Natural killer cell (primary cell): ENCODE results near the gene STK31. TPM values are rescaled to one million over a fixed set of nuclear protein-coding genes. Genes with fewer than 3 reads are reported as not detected.
"Not testable (repeated sequence)": the region's sequence is repeated elsewhere in the genome, so short reads cannot be mapped to it uniquely, and the experiment has no call there.

ENCODE experiments used
- ATAC-seq, 3 donors: fragments of 150-1000 bp in 2 of 3; fragments of 200-7000 bp in 1 of 3; cut with Tn5 transposase; 1 replicate in 1 of 3; 2 replicates in 2 of 3; pipeline ENCODE4 v1.10.0; 2021; ENCODE audit warnings: mild to moderate bottlenecking in 2 of 3, moderate library complexity in 2 of 3
- DNase-seq, 2 donors: peaks; one replicate each; pipeline versions ENCODE4 v3.0.0 to v3.0.0-alpha.2; 2013 to 2021; ENCODE audit warnings: mixed read lengths in 1 of 2
- H3K27ac ChIP-seq: one replicate; pipeline ENCODE4 v1.5.1; 2013; ENCODE audit warnings: mild to moderate bottlenecking, low read length
- H3K27me3 ChIP-seq: one replicate; pipeline ENCODE4 v1.6.1; 2013; ENCODE audit warnings: low read length; ENCODE audit not compliant: control insufficient read depth, insufficient read depth
- H3K36me3 ChIP-seq: one replicate; pipeline ENCODE4 v1.6.1; 2013; ENCODE audit warnings: low read length; ENCODE audit not compliant: control insufficient read depth, insufficient read depth
- H3K4me1 ChIP-seq: one replicate; pipeline ENCODE4 v1.6.1; 2013; ENCODE audit warnings: low read length; ENCODE audit not compliant: control insufficient read depth, insufficient read depth
- H3K4me3 ChIP-seq: one replicate; pipeline ENCODE4 v1.5.1; 2013; ENCODE audit warnings: low read length
- H3K9me3 ChIP-seq: one replicate; pipeline ENCODE4 v1.6.1; 2013; ENCODE audit warnings: low read length; ENCODE audit not compliant: control insufficient read depth, insufficient read depth
- H3K27ac Mint-ChIP-seq, 2 donors: one replicate each; pipeline ENCODE4 v1.8.0; 2022; ENCODE audit warnings: mild to moderate bottlenecking in 2 of 2, mixed read lengths in 2 of 2, moderate library complexity in 1 of 2
- H3K27me3 Mint-ChIP-seq, 2 donors: one replicate each; pipeline ENCODE4 v1.8.0; 2022; ENCODE audit warnings: low read depth in 2 of 2, mixed read lengths in 2 of 2
- H3K36me3 Mint-ChIP-seq: one replicate; pipeline ENCODE4 v1.8.0; 2022; ENCODE audit warnings: mixed read lengths
- H3K4me1 Mint-ChIP-seq, 2 donors: one replicate each; pipeline ENCODE4 v1.8.0; 2022; ENCODE audit warnings: mixed read lengths in 2 of 2
- H3K4me3 Mint-ChIP-seq: one replicate; pipeline ENCODE4 v1.8.0; 2022; ENCODE audit warnings: mild to moderate bottlenecking, moderate library complexity, mixed read lengths
- H3K9me3 Mint-ChIP-seq, 2 donors: one replicate each; pipeline ENCODE4 v1.8.0; 2022; ENCODE audit warnings: mixed read lengths in 2 of 2
- WGBS: methylation state at CpG from one replicate; pipeline ENCODE4 v1.1.7; 2013; ENCODE audit warnings: missing lambda C conversion rate; ENCODE audit not compliant: insufficient coverage; 5-methylcytosine and 5-hydroxymethylcytosine counted together
- intact Hi-C: fragments of 100-400 bp; cut with micrococcal nuclease; formaldehyde crosslinking; loops from one replicate; pipeline ENCODE4 v1.14.2; 2022
- total RNA-seq, 4 donors: library from RNA; stranded (reverse); fragments of 120-200 nt in 1 of 4; gene quantifications; one replicate each; pipeline versions ENCODE4 v1.2.3 to v1.2.4, GENCODE V29; 2013 to 2022
- TF ChIP-seq, protein P1 (sequence below): fragments of 200-600 bp; IDR thresholded peaks from one replicate; pipeline ENCODE4 v1.8.0; 2022; ENCODE audit warnings: antibody characterized with exemption

The STK31 gene
- total RNA-seq, 3 donors from 2014 or later (not counting 1 experiment from before 2014, with no cell fraction given): 0.39 to 1.3 (median 0.94) TPM

DNA sequence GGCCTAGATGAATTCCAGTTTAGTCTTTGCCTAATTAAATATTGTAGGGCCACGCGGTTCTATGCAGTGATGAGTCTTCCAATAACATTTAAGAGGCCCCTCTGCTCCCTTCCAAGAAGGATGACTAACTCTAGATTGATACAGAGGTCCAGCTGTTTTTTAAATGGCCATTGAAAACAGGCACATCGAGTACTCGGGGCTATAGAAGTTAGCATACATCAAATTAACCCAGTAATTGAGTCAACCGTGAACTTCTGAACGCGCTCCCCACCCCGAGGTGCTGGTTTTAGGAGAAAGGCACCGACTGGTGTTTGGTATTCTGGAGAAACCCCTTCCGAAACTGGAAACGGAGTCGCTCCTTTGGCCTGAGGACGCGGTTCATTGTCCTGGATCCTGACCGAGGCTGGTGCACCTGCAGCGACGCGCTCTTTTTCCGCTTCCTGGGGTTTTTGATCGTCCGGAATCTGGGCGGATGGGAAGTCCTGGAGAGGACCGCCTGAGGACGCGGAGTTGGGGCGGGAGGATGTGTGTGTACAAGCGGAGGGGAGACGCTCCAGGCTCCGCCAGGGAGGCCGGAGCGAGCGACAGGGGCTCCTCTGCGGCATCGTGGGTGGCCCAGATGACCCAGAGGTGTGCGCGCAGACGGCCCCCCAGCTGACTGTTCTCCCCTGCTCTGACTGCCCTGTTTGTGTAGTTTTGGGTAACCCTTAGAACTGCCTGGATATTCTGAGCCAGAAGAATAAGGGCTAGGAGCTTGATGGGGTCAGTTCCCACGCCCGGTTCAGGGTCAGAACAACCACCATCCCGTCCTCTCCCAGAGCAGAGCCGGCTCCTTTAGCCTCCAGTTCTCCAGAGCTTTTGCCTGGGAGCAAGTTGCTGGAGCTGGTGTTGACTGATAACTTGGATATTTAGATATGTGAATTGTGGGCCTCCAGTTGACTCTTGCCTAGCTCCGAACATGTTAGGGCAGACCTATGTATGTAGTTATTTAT is 29.3 kb upstream of the STK31 start:
- DNase-seq (peak; percentile 19 to 56), ATAC-seq (peak; percentile 19 to 44 (median 37))
- Mint-ChIP-seq H3K9me3 (no peaks in the 10 kb centered on the region), H3K4me3 (peak overlapping the region; percentile 93), H3K36me3 (no peaks in the 10 kb centered on the region), H3K27ac (peak overlapping the region; percentile 58 to 59), H3K27me3 (peaks cover 0 to 8% of the 10 kb centered on the region in 2 donors), H3K4me1 (peaks cover 8% of the 10 kb centered on the region in 2 donors)
- Histone ChIP-seq H3K4me3 (peak overlapping the region; percentile 77), H3K36me3 (no peaks in the 10 kb centered on the region), H3K27ac (peak overlapping the region; percentile 49), H3K27me3 (no peaks in the 10 kb centered on the region), H3K9me3 (no peaks in the 10 kb centered on the region), H3K4me1 (peaks cover 12% of the 10 kb centered on the region)
- 13% methylated on average over 42 of the region's 42 CpGs for WGBS
- TF ChIP-seq, protein P1, sequence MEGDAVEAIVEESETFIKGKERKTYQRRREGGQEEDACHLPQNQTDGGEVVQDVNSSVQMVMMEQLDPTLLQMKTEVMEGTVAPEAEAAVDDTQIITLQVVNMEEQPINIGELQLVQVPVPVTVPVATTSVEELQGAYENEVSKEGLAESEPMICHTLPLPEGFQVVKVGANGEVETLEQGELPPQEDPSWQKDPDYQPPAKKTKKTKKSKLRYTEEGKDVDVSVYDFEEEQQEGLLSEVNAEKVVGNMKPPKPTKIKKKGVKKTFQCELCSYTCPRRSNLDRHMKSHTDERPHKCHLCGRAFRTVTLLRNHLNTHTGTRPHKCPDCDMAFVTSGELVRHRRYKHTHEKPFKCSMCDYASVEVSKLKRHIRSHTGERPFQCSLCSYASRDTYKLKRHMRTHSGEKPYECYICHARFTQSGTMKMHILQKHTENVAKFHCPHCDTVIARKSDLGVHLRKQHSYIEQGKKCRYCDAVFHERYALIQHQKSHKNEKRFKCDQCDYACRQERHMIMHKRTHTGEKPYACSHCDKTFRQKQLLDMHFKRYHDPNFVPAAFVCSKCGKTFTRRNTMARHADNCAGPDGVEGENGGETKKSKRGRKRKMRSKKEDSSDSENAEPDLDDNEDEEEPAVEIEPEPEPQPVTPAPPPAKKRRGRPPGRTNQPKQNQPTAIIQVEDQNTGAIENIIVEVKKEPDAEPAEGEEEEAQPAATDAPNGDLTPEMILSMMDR: no peak
- intact Hi-C loops: no loop called here

DNA sequence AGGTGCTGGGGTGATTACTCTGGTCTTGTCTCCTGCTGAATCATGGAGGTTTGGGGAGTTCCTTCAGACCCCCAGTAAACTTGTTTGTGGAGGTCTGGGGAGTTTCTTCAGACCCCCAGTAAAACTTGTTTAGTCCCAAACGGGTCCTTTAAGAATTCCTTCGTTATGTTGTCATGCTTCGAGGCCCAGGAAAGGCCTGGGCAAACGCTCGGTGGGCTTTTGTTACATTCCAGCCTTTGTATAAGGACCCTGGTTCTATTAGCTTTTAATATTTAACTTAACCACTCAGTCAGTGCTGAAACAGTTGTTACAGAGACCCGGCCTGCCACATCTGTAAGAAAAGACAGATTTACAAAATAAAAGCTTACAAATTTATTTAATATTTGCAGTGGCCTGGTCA is 26.0 kb upstream of the STK31 start:
- H3K4me3 Mint-ChIP-seq, H3K27ac ChIP-seq, H3K4me3 ChIP-seq, DNase-seq, H3K36me3 Mint-ChIP-seq, H3K27ac Mint-ChIP-seq, H3K4me1 Mint-ChIP-seq, H3K9me3 ChIP-seq, H3K27me3 ChIP-seq, intact Hi-C loops, H3K9me3 Mint-ChIP-seq, H3K36me3 ChIP-seq, H3K27me3 Mint-ChIP-seq, ATAC-seq: not testable (repeated sequence)
- peaks cover 12% of the 10 kb centered on the region for H3K4me1 ChIP-seq
- WGBS: 82% methylated on average over 5 of the region's 6 CpGs

DNA sequence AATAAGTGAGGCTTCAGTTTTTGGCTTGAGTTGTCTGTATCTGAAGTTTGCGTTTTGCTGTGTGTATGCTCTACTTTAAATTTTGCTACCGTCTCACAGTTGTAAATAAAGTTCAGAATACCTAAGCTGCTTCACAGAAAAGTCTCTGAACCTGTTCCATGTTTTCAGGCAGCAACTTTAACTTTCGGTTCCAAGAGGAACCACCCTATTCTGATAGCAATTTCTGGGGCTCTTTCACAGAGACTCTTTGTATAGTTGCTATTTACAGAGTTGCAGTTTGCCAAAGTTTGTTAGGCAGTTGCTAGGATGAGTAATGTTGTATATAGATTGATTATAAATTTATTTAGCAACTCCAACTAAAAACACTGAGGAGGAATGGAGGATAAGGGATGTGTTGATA is 24.3 kb upstream of the STK31 start:
- Mint-ChIP-seq H3K27ac (no peak overlapping the region), H3K27me3 (no peaks in the 10 kb centered on the region), H3K9me3 (no peaks in the 10 kb centered on the region), H3K36me3 (no peaks in the 10 kb centered on the region), H3K4me1 (peaks cover 4% of the 10 kb centered on the region in 2 donors), H3K4me3 (no peak overlapping the region)
- DNase-seq (no peak), ATAC-seq (no peak)
- Histone ChIP-seq H3K36me3 (peaks cover 2% of the 10 kb centered on the region), H3K4me1 (peaks cover 5% of the 10 kb centered on the region), H3K27ac (no peak overlapping the region), H3K9me3 (no peaks in the 10 kb centered on the region), H3K4me3 (no peak overlapping the region), H3K27me3 (no peaks in the 10 kb centered on the region)
- intact Hi-C loops: no loop called here
- TF ChIP-seq, protein P1: no peak
- 95% methylated on average over 3 of the region's 3 CpGs for WGBS

DNA sequence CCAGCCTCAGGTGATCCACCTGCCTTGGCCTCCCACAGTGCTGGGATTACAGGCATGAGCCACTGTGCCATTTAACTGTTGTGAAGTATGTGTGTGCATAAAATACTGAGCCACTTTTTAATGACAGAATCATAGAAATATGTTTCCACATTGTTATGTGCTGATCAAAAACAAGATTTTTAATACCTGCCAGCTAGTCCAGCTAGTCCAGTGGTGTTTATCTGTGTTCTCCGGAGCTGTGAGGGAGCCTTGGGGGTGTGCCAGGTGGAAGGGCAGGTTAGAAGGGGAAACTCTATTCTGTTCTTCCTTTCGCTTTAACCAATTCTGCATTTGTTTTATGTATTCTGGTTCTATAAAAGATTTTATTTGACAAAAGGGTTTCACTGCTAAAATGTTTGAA is 23.0 kb upstream of the STK31 start:
- H3K4me1 Mint-ChIP-seq: no peaks in the 10 kb centered on the region
- no peak overlapping the region for H3K4me3 Mint-ChIP-seq
- no peaks in the 10 kb centered on the region for H3K4me1 ChIP-seq
- H3K27me3 Mint-ChIP-seq: no peaks in the 10 kb centered on the region
- H3K4me3 ChIP-seq: no peak overlapping the region
- H3K9me3 ChIP-seq: no peaks in the 10 kb centered on the region
- TF ChIP-seq, protein P1: no peak
- 94% methylated on average over 2 of the region's 2 CpGs for WGBS
- no peak overlapping the region for H3K27ac Mint-ChIP-seq
- intact Hi-C loops: no loop called here
- peaks cover 4% of the 10 kb centered on the region for H3K36me3 ChIP-seq
- H3K9me3 Mint-ChIP-seq: no peaks in the 10 kb centered on the region
- no peaks in the 10 kb centered on the region for H3K27me3 ChIP-seq
- ATAC-seq (no peak), DNase-seq (no peak)
- H3K36me3 Mint-ChIP-seq: no peaks in the 10 kb centered on the region
- H3K27ac ChIP-seq: no peak overlapping the region
